Panc1 (cell line): ENCODE results near the gene UNC13C. TPM values are rescaled to one million over a fixed set of nuclear protein-coding genes. Genes with fewer than 3 reads are reported as not detected.

Experiments used
- ATAC-seq: fragments of 200-7000 bp; cut with Tn5 transposase; 2 replicates; pipeline ENCODE4 v1.9.1; 2020; ENCODE audit warnings: mild to moderate bottlenecking, moderate library complexity
- BruUV-seq: library from RNA; stranded (reverse); fragments of 400-500 nt; replicated peaks from 2 replicates; lab custom pipeline; 2021; lab: Mats Ljungman, UMichigan
- CTCF ChIA-PET: fragments of 300-600 bp; sonication (Branson Sonifier 250); formaldehyde crosslinking; loops from one replicate; lab custom pipeline; 2022; ENCODE audit warnings: antibody characterized with exemption; lab: Charles Lee
- POLR2A ChIA-PET: fragments of 300-600 bp; sonication (Branson Sonifier 250); formaldehyde crosslinking; loops from one replicate; lab custom pipeline; 2022; ENCODE audit warnings: antibody characterized with exemption; lab: Charles Lee
- DNase-seq: peaks from one replicate; pipeline ENCODE4 v3.0.0-alpha.2; 2010; ENCODE audit warnings: low read depth, low spot score
- H3K27ac ChIP-seq: 2 replicates; pipeline ENCODE4 v1.5.1; 2011; ENCODE audit warnings: mild to moderate bottlenecking, low read length, inconsistent platforms
- H3K27me3 ChIP-seq: fragments of 200-500 bp; sonication (Bioruptor generic); 2 replicates; pipeline ENCODE4 v1.6.0; 2014; ENCODE audit warnings: low read length, inconsistent platforms; ENCODE audit not compliant: control insufficient read depth, insufficient read depth
- H3K36me3 ChIP-seq: fragments of 200-500 bp; sonication (Bioruptor generic); 2 replicates; pipeline ENCODE4 v1.5.1; 2014; ENCODE audit warnings: inconsistent platforms, mild to moderate bottlenecking, low read length, moderate library complexity; ENCODE audit not compliant: control insufficient read depth, insufficient read depth
- H3K4me1 ChIP-seq: 2 replicates; pipeline ENCODE4 v1.5.1; 2011; ENCODE audit warnings: inconsistent platforms, mild to moderate bottlenecking, low read length, moderate library complexity; ENCODE audit not compliant: control insufficient read depth, insufficient read depth
- H3K4me3 ChIP-seq, 2 experiments: 2 replicates each; pipeline ENCODE4 v1.5.1; 2011 to 2012; ENCODE audit warnings: low read depth in 2 of 2, low read length in 2 of 2, mild to moderate bottlenecking in 2 of 2, inconsistent platforms in 1 of 2, moderate library complexity in 1 of 2
- H3K9me3 ChIP-seq: fragments of 200-500 bp; sonication (Bioruptor generic); 2 replicates; pipeline ENCODE4 v1.5.1; 2014; ENCODE audit warnings: low read depth, mild to moderate bottlenecking, inconsistent platforms, low read length, moderate library complexity; ENCODE audit not compliant: control insufficient read depth, insufficient read depth
- POLR2AphosphoS5 ChIP-seq: IDR thresholded peaks from 2 replicates; pipeline ENCODE4 v1.6.1; 2012; ENCODE audit warnings: mild to moderate bottlenecking, low read depth, low read length, moderate library complexity
- SIN3A ChIP-seq: IDR thresholded peaks from 2 replicates; pipeline ENCODE4 v1.6.1; 2012; ENCODE audit warnings: low read depth, mild to moderate bottlenecking, low read length, moderate library complexity, borderline replicate concordance; ENCODE audit not compliant: insufficient read depth
- TCF7L2 ChIP-seq: IDR thresholded peaks from 2 replicates; pipeline ENCODE4 v1.6.1; 2011; ENCODE audit warnings: mild to moderate bottlenecking, low read depth, low read length, inconsistent platforms
- in situ Hi-C: cut with HindIII; loops from 2 replicates; pipeline ENCODE4 v1.10.0; 2016; ENCODE audit warnings: low sequenced_read_pairs, low pct_unique_long_range_greater_than_20kb
- intact Hi-C: fragments of 100-400 bp; cut with micrococcal nuclease; formaldehyde crosslinking; loops from one replicate; pipeline ENCODE4 v1.10.0; 2022; ENCODE audit not compliant: unreplicated experiment
- total RNA-seq: library from RNA; stranded (reverse); gene quantifications from one replicate; pipeline ENCODE4 v1.2.1, GENCODE V29; 2021; ENCODE audit not compliant: unreplicated experiment
- TF ChIP-seq, protein P1 (sequence below), 2 experiments: IDR thresholded peaks; 2 replicates each; pipeline ENCODE4 v1.6.1; 2011 to 2012; ENCODE audit warnings: low read depth in 2 of 2, control low read depth in 1 of 2, low read length in 1 of 2, mild to moderate bottlenecking in 1 of 2, moderate library complexity in 1 of 2; ENCODE audit not compliant: insufficient read depth in 1 of 2

Gene UNC13C
- total RNA-seq, 1 experiment from 2014 or later: not detected

- in situ Hi-C loops: no loop called here
- DNase-seq (no peak), ATAC-seq (no peak)
- H3K36me3 ChIP-seq: no peaks in the 10 kb centered on the region
- POLR2A ChIA-PET: no interaction called here
- H3K27ac ChIP-seq: no peak overlapping the region
- intact Hi-C loops: no loop called here
- TF ChIP-seq POLR2AphosphoS5: no peak
- TF ChIP-seq TCF7L2: no peak
- no peak for TF ChIP-seq SIN3A
- TF ChIP-seq, protein P1, sequence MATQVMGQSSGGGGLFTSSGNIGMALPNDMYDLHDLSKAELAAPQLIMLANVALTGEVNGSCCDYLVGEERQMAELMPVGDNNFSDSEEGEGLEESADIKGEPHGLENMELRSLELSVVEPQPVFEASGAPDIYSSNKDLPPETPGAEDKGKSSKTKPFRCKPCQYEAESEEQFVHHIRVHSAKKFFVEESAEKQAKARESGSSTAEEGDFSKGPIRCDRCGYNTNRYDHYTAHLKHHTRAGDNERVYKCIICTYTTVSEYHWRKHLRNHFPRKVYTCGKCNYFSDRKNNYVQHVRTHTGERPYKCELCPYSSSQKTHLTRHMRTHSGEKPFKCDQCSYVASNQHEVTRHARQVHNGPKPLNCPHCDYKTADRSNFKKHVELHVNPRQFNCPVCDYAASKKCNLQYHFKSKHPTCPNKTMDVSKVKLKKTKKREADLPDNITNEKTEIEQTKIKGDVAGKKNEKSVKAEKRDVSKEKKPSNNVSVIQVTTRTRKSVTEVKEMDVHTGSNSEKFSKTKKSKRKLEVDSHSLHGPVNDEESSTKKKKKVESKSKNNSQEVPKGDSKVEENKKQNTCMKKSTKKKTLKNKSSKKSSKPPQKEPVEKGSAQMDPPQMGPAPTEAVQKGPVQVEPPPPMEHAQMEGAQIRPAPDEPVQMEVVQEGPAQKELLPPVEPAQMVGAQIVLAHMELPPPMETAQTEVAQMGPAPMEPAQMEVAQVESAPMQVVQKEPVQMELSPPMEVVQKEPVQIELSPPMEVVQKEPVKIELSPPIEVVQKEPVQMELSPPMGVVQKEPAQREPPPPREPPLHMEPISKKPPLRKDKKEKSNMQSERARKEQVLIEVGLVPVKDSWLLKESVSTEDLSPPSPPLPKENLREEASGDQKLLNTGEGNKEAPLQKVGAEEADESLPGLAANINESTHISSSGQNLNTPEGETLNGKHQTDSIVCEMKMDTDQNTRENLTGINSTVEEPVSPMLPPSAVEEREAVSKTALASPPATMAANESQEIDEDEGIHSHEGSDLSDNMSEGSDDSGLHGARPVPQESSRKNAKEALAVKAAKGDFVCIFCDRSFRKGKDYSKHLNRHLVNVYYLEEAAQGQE (IDR thresholded peaks at IDR 0.05; ENCODE audit: insufficient read depth in 1 of 2, low read depth in 2 of 2, low read length in 1 of 2): no peak
- CTCF ChIA-PET: no interaction called here
- H3K9me3 ChIP-seq: no peaks in the 10 kb centered on the region
- no peaks in the 10 kb centered on the region for H3K27me3 ChIP-seq
- no peak overlapping the region for H3K4me3 ChIP-seq
- no TSS peak for BruUV-seq
- H3K4me1 ChIP-seq: no peaks in the 10 kb centered on the region
Measured at GRCh38 chr15:54575586-54575985, 597.3 kb downstream of the UNC13C start.

- CTCF ChIA-PET: no interaction called here
- POLR2A ChIA-PET: no interaction called here
- ATAC-seq (no peak), DNase-seq (no peak)
- Histone ChIP-seq H3K4me3 (no peak overlapping the region), H3K4me1 (no peaks in the 10 kb centered on the region), H3K36me3 (no peaks in the 10 kb centered on the region), H3K27me3 (no peaks in the 10 kb centered on the region), H3K27ac (no peak overlapping the region), H3K9me3 (no peaks in the 10 kb centered on the region)
- intact Hi-C loops: no loop called here
- in situ Hi-C loops: no loop called here
- BruUV-seq: no TSS peak
- TF ChIP-seq SIN3A: no peak
- TF ChIP-seq, protein P1 (IDR thresholded peaks at IDR 0.05; ENCODE audit: insufficient read depth in 1 of 2, low read depth in 2 of 2, low read length in 1 of 2): no peak
- TF ChIP-seq POLR2AphosphoS5: no peak
Measured at GRCh38 chr15:54576298-54576935, 598.2 kb downstream of the UNC13C start.
